Measurements from ENCODE around the gene ZNF526.

ZNF526 gene, protein sequence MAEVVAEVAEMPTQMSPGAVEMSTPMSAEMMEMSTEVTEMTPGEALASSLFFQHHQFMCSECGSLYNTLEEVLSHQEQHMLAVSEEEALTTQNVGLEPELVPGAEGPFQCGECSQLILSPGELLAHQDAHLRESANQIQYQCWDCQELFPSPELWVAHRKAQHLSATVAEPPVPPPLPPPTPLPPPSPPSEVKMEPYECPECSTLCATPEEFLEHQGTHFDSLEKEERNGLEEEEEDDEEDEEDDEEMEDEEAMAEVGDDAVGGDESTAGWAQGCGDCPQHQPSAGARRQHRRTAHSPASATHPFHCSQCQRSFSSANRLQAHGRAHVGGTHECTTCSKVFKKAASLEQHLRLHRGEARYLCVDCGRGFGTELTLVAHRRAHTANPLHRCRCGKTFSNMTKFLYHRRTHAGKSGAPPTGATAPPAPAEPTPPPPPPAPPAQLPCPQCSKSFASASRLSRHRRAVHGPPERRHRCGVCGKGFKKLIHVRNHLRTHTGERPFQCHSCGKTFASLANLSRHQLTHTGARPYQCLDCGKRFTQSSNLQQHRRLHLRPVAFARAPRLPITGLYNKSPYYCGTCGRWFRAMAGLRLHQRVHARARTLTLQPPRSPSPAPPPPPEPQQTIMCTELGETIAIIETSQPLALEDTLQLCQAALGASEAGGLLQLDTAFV

DNA sequence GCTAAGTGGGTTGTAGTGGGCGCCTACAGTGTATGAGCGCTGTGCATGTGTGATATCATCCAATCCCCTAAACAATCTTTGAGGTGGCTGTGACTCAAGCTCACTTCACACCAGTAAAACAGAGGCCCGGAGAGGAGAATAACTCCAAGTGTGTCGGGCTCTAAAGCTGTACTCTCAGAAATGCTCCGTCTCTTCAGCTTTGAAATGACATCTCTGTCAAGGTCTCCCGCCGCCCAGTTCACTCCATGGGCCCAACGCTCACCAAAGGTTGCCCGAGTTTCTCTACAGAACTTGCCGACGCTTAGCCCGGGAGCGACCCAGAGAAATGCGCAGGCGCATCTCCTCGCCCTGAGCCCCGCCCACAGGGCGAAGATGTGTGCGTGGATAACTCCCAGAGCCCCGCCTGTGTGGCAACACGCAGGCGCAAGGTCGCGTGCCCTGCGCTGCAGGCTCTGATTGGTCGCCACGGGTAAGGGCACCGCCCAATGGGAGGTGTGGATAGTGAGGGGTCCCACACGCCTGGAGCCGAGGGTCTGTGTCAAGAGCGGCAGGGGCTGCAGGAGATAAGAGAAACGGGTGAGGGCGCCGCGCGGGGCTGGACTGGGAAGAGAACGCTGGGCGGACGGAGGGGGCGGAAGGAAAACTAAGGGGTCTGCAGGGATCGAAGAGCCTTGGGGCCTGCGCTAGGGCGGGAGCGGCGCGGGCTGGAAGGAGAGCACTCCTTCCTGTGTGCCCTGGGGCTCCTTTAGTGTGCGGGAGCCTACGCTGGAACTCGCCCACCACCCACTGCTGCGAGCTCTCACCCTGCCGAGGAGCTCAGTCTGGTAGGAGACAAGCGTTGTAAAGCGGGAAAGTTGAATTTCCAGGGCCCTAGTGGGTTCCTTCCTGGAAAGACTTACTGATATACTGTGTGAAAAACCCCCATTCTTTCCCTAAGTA, at the start of gene ZNF526:
ZNF526 (plus strand) TSS at position 501 of the 939 bp plus-strand sequence. CDS start 4,092 bp downstream, outside the sequence.
- DNase-seq: peak; percentile 98

DNA sequence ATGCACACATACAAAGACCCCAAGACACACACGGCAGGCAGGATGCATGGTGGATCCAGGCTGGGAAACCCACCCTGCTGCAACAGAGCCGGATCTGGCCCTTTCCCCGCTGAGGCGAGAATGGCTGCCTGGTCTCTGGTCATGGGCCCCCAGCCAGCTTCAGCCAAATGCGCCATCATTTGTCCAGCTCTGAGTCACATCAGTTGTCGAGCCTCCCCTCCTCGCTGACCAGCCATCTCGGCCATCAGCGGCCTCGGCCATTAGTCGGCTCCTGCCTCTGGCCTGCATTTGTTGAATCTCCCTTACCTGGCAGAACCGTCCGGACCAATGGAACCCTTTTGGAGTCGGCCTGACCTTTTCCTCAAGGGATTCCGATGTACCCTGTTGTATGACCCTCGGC, 49.4 kb upstream of the ZNF526 start:
- DNase-seq: no peak

DNA sequence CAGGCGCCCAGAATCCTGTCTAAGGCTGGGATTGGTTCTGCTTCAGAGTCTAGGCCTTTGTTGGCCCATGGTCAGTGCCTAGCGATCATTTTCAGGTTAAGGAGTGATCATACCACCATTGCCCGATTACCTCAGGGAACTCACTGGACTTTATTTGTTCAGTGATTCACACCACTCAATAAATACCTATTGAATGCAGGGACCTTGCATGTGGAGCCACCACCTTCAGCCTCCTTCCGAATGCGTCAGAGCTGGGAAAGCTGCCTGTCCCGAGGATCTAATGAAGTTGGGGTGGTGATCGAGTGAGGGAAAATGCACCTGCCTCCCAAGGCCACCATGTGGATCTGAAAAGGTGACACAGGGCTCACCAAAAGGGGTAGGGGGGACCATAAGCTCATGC, 47.9 kb upstream of the ZNF526 start:
- DNase-seq: no peak

DNA sequence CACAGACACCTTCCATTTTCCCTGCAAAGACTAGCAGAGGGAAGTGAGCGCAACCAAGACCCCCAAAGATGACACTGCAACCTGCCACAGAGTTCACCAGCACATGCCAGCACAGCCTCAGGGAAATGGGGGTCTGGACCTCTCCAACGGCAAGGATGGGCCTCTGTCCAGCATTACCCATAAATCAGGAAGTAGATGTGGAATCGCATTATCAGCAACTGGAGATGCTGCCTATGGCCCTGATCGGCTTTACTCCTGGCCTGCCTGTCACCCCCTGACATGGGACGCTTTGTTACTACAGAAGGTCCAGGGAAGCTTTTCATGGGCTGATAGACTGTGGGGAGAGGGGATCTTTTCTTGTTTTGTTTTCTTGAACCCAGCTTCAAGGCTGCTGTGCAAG, 46.4 kb upstream of the ZNF526 start:
- DNase-seq: no peak

DNA sequence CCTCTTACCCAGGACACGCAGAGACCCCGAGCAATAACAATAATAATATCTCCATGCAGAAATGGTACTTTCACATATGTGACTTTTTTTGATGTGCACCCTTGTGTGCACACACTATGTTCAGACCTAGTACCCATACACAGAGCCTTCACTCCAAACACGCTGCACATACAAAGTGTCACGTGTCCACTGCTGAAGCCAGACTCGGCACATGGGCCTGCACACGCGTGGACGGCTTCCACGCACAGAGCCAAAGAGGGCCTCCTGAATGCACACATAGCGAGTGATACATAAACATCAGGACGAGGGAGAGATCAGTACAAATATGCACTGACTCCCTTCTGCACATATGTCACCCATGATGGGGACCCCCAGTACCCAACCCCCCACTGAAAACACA, 45.9 kb upstream of the ZNF526 start:
- DNase-seq: no peak

DNA sequence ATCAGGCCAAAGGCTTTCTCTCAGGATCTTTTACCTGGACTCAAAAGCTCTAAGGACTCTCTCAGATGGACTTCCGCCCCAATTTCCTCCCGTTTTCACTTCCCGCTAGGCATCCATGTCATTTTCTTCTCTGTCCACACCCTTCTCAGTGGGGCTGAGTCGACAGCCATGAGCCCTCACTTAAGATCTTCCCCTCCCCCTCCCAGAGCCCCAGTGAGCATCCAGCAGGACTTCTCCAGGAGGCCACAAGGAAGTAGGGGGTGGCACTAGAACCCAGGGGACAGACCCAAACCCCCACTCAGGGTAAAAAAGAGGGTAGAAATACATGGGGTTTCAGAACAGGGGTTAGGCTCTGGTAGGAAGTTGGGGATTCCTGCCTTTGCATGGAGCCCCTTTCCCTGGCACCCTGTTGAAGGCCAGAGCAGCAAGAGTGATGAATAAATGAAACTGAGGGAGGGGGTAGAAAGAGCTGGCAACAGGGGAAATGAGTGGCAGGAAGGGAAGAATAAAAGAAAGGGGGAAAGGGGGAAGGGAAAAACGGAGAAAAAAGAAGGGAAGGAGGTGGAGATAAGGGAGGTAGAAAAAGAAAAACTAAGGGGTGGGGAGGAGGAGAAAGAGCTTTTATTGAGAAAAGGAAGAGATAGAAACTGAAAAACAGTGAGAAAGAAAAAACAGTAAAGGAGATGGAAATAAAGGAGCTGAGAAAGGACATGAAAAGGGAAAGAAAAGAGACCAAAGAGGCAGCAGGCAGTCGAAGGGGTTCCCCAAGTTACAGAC, 45.0 kb upstream of the ZNF526 start:
- DNase-seq: no peak

DNA sequence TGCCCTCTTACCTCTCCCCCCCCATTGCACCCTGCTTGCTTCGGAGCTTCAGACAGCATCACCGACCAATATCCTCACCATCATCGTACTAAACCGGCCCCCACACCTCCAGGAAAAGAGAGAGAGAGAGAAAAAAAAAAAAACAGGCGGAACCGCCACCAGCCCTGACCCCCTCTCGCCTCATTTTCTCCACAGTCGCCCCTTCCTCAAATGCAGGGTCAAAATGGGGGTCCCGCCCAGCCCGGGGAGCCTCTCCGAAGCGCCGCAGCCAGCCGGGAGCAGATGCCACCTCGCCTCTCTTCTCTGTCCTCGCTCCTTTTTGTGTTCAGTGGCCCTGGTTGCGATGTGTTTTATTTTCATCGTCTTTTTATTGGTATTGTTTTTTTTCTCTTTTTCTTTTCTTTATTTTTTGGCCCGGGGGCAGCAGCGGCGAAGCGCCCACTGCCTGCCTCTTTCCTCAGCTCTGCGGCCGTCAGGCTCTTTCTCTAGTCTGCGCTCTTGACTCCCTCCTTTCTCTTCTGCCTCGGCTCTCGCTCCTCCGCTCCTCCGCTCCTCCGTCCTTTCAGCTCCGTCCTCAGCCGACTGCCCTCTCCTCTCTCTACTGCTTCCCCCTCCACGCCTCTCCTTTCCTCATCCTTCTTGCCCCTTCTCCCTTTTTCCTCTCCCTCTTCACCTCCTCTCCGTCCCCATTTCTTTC, 44.0 kb upstream of the ZNF526 start:
- DNase-seq: peak; percentile 33

DNA sequence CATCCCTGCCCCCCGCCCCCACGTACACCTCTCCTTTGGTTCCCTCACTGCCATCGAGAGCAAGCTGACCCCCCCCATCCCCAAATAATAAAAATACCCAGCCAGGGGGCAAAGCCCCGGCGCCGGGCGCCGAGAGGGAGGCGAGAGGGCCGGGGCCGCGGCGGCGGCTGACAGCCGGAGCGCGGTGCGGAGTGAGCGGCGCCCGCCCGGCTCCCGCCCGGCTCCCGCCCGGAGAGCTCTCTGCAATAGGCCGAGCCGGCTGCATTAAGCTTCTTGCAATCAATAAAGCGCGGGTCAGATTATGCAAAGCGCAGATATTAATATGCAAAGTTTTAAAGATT, 43.5 kb upstream of the ZNF526 start:
- no peak for DNase-seq

DNA sequence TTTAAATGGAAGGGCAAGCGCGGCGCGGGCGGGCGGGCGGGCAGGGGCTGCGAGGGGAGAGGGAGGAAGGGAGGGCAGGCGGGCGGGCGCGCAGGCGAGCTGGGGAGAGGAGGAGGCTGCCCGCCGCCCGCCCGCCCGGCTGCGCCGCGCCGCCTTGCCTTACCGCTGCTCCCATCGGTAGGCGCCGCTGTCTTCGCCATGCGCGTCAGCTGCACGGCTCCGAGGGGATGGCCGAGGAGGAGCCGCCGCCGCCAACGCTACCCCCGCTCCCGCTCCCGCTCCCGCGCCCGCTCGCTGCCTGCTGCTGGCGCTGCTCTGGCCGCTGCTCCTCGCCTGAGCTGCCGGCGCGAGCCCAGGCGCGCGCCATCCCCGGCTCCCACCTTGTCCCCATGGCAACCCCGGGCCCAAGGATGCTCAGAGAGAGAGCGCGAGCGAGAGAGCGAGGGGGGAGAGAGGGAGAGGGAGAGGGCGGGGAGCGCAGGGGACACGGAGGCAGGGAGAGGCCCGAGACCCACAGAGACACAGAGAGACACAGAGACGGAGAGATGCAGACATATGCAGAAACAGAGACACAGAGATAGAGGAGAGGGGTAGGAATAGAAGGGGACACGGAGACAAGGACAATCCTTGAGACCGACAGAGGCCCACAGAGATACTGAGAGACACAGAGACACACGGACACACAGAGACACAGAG, 43.0 kb upstream of the ZNF526 start:
- peak; percentile 82 for DNase-seq

DNA sequence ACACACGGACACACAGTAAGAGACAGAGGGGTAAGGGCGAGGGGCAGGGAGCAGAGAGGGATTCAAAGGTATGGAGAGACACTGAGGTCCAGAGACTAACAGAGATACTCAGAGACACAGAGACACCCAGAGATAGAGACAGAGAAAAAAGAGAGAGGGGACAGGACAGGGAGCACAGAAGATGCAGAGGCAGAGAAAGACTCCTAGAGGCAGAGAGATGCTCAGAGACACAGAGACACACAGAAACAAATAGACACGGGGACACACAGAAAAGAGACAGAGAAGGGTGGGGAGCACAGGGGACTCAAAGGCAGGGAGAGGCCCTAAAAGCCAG, 42.5 kb upstream of the ZNF526 start:
- DNase-seq: no peak

DNA sequence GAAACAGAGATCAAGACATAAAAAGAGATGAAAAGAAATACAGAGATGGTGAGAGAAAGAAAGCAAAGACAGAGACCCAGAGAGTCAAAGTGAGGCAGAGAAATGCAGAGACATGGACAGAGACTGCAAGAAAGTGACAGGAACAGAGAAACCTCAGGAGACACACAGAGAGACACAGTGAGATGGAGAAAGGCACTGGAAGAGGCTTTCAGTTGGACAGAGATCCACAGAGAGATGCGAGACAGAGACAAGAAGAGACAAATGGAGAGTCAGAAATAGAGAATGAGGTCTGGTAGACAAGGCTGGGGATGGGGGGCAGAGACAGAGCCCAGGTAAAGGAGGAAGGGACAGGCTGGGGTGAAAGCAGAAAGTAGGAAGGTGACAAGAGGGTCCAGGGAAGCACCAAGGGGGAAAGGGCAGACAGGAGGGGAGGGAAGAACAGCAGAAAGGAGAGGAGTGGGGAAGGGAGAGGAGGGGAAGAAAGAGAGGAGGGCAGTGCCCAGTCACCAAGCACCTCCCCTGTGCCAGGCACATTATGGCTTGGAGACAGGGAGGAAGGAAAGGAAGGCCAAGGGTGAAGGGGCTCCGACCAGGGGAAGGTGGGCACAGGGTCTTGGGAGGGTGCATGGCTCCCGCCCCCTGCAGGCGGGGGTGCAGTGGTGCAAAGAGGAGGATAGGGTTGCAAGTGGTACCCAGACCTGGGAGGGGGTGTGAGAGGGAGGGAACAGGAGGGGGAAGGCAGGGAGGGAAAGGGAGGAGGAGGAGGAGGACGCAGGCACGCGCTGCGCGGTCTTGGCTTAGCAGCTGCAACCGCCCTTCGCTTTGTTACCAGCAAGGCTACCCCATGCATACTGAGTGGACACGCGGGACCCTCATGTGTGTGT, 41.1 kb upstream of the ZNF526 start:
- DNase-seq: peak; percentile 28

DNA sequence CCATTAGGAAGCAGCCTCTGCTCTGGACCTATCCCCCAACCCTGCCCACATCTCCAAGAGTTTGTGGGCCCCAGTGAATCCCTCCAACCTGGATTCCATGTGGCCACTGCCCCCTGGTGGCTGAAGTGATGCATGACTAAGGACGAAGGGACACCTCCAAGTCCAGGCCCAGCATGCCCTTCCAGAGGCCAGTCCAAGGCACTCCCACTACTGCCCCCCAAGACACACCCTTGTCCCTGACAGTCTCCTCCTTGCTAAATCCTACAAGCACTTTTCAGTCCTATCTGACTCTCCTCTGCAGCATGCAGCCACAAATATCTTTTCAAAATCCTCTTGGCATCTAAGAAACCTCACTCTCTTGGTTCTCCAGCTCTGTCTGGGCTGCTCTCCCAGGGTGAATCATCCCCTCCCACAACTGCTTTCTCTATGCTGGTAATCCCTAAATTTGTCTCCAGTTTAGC, 35.7 kb upstream of the ZNF526 start:
- peak; percentile 80 for DNase-seq

DNA sequence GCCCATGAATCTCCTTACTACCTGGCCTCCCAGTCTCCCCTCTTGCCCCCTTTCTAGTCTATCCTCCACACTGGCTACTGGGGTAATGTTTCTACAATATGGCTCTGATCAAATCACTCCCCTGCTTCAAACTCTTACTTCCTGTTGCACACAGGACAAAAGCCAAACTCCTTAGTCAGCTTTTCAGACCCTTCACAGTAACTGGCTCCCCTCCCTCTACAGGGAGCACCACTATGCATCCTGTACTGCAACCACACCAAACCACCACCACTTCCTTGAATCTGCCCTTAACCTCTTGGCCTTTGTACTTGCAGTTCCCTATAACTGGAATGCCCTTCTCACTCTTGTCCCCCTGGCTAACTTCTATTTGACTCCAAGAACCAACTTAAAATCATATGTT, 34.8 kb upstream of the ZNF526 start:
- peak; percentile 48 for DNase-seq

DNA sequence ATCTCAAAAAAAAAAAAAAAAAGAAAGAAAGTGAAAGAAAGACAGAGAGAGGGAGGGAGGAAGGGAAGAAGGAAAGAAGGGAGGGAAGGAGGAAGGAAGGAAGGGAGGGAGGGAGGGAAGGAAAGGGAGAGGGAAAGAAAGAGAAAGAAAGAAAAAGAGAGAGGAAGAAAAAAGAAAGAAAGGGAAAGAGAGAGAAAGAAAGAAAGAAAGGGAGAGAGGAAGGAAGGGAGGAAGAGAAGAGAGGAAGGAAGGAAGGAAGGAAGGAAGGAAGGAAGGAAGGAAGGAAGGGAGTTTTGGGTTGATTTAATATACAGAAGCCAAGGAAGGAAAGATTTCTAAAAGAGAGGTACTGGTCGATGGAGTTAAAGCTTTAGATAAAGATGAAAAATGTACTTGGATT, 31.4 kb upstream of the ZNF526 start:
- DNase-seq: no peak

DNA sequence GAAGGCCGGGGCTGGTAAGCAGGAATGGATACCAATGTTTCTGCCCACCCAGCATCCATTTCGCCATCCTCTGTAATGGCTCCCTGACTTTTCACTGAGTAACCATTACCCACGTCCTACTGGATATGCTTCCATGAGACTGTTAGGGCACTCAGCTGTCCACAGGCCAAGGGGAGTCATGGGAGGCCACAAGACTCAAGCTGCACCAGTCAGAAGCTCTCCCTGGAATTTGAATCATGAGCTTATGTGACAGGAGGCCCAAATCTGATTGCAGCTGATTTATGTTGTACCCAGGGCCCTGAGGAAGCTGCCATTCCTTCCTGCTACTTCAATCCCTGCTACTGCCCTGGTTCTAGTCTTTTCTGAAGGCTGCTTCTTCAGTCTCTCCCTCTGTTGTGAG, 31.0 kb upstream of the ZNF526 start:
- DNase-seq: no peak

DNA sequence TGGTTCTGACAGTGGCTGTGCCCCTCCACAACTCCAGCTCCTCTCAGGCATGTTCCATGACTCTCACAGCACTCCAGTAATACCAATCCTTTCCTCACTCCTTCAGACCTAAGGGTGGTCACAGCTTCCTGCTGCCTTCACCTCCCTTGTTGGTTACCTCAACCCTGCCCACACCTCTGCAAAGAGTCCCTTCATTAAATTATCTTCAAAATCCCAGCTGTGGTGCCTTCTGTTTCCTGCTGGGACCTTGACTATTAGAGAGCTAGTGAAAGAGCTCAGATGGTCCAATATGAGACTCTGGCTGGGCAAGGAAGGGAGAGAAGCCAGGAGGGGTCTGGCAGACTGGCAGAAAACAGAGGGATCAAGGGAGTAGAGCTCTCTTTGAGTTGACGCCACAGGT, 28.8 kb upstream of the ZNF526 start:
- DNase-seq: no peak

DNA sequence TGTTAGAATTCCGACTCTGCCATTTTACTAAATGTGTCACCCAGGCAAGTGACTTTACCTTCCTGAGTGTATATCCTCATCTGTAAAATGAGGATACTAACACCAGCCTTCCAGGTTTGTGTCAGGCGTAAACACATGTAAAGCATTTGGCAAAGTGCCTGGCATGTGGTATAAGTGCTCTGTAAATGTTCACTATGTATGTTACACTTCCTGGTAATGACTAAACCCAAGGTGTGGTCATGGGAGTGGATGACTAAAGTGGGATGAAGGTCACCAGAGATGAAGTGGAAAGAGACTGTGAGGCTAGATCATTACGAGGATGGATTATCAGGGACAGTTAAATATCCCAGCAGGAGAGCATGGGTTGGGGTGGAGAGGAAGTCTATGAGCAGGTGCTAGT, 28.3 kb upstream of the ZNF526 start:
- peak; percentile 56 for DNase-seq

DNA sequence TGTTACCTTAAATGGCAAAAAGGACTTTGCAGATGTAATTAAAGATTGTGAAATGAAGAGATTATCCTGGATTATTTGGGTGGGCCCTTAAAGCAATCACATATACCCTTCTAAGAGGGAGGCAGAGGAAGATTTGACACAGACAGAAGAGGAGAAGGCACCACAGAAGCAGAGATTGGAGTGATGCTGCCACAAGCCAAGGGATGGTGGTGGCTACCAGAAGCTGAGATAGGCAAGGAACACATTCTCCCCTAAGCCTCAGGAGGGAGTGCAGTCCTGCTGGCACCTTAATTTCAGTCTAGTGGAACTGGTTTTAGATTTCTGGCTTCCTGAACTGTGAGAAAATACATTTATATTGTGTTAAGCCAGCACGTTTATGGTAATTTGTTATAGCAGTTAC, 26.8 kb upstream of the ZNF526 start:
- DNase-seq: no peak

DNA sequence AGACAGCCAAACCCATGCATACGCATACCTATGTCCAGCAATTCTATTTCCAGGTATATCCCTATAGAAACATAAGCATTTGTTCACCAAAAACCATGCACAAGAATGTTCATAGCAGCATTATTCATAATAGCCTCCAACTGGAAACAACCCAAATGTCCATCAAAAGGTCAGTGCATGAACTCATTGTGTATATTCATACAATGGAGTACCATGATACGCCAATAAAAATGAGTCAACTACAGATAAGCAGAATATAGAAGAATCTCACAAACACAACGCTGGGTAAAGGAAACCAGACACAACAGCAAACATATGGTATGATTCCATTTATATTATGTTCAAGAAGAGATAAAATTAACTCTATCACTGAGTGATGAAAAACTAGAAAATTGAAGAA, 26.4 kb upstream of the ZNF526 start:
- DNase-seq: no peak
